OCI-LY7 (cell line): Measurements from ENCODE around the gene CLRN3. TPM values are rescaled to one million over a fixed set of nuclear protein-coding genes. Genes with fewer than 3 reads are reported as not detected.

Experiments
- BruUV-seq: library from RNA; stranded (reverse); fragments of 400-500 nt; replicated peaks from 2 replicates; lab custom pipeline; 2021; lab: Mats Ljungman, UMichigan
- CTCF ChIA-PET: fragments of 300-600 bp; sonication (Branson Sonifier 250); formaldehyde crosslinking; loops from one replicate; lab custom pipeline; 2022; ENCODE audit warnings: antibody characterized with exemption; ENCODE audit not compliant: unreplicated experiment; lab: Charles Lee
- POLR2A ChIA-PET: fragments of 300-600 bp; sonication (Branson Sonifier 250); formaldehyde crosslinking; loops from one replicate; lab custom pipeline; 2022; ENCODE audit warnings: antibody characterized with exemption; lab: Charles Lee
- DNase-seq: peaks from one replicate; pipeline ENCODE4 v3.0.0-alpha.2; 2015; ENCODE audit warnings: low spot score
- H2AFZ ChIP-seq: fragments of 200-600 bp; sonication (generic), shearing (Covaris generic); 2 replicates; pipeline ENCODE4 v1.6.1; 2014; ENCODE audit warnings: mild to moderate bottlenecking, antibody characterized with exemption, low read length, moderate library complexity
- H3K27ac ChIP-seq: fragments of 200-600 bp; sonication (generic); 2 replicates; pipeline ENCODE4 v1.5.1; 2014; ENCODE audit warnings: mixed run types, low read depth, mild to moderate bottlenecking, moderate library complexity, low read length, inconsistent platforms; ENCODE audit not compliant: poor library complexity, severe bottlenecking
- H3K36me3 ChIP-seq: fragments of 200-600 bp; sonication (generic); 2 replicates; pipeline ENCODE4 v1.6.1; 2014; ENCODE audit warnings: mild to moderate bottlenecking, antibody characterized with exemption, low read length, moderate library complexity, mixed read lengths; ENCODE audit not compliant: insufficient read depth
- H3K4me1 ChIP-seq: fragments of 200-600 bp; sonication (generic); 2 replicates; pipeline ENCODE4 v1.5.1; 2014; ENCODE audit warnings: mild to moderate bottlenecking, low read length; ENCODE audit not compliant: insufficient read depth, poor library complexity, severe bottlenecking
- H3K4me2 ChIP-seq: fragments of 200-600 bp; sonication (generic); 2 replicates; pipeline ENCODE4 v1.6.1; 2014; ENCODE audit warnings: mild to moderate bottlenecking, low read length
- H3K4me3 ChIP-seq: fragments of 200-600 bp; sonication (generic); 2 replicates; pipeline ENCODE4 v1.5.1; 2014; ENCODE audit warnings: mild to moderate bottlenecking, low read depth, low read length; ENCODE audit not compliant: poor library complexity, severe bottlenecking
- H3K79me2 ChIP-seq: fragments of 200-600 bp; sonication (generic); 2 replicates; pipeline ENCODE4 v1.6.1; 2016; ENCODE audit warnings: low read depth, mild to moderate bottlenecking, low read length, moderate library complexity, mixed read lengths; ENCODE audit not compliant: insufficient read depth
- H3K9me2 ChIP-seq: fragments of 200-600 bp; sonication (generic); 2 replicates; pipeline ENCODE4 v1.6.1; 2016; ENCODE audit warnings: mild to moderate bottlenecking, low read length, mixed read lengths; ENCODE audit not compliant: insufficient read depth
- H3K9me3 ChIP-seq: fragments of 200-600 bp; sonication (generic); 2 replicates; pipeline ENCODE4 v1.6.1; 2014; ENCODE audit warnings: mild to moderate bottlenecking, mixed run types, low read length, mixed read lengths
- H4K20me1 ChIP-seq: fragments of 200-600 bp; sonication (generic); 2 replicates; pipeline ENCODE4 v1.6.1; 2014; ENCODE audit warnings: mild to moderate bottlenecking, antibody characterized with exemption, low read length, moderate library complexity, mixed read lengths; ENCODE audit not compliant: insufficient read depth
- EZH2phosphoT487 ChIP-seq: fragments of 200-600 bp; sonication (generic); IDR thresholded peaks from 2 replicates; pipeline ENCODE4 v1.6.1; 2018; ENCODE audit warnings: low read depth, borderline replicate concordance, mild to moderate bottlenecking, mixed run types, antibody characterized with exemption, low read length, moderate library complexity, mixed read lengths
- intact Hi-C: fragments of 100-400 bp; cut with micrococcal nuclease; formaldehyde crosslinking; loops from one replicate; pipeline ENCODE4 v1.10.0; 2022; ENCODE audit not compliant: unreplicated experiment
- total RNA-seq, 2 experiments: library from RNA; depleted of rRNA in 1 of 2; stranded (reverse); fragments of >200 nt in 1 of 2; shearing (Covaris generic) in 1 of 2; gene quantifications; 2 replicates each; pipeline ENCODE4 v1.2.3, GENCODE V29; 2014 to 2022
- TF ChIP-seq, protein P1 (sequence below): fragments of 200-600 bp; sonication (generic); conservative IDR thresholded peaks from 2 replicates; pipeline ENCODE4 v1.5.1; 2014; ENCODE audit warnings: mild to moderate bottlenecking, antibody characterized with exemption, low read length, moderate library complexity, mixed read lengths

Gene CLRN3
- total RNA-seq, 2 experiments from 2014 or later: not detected

DNA sequence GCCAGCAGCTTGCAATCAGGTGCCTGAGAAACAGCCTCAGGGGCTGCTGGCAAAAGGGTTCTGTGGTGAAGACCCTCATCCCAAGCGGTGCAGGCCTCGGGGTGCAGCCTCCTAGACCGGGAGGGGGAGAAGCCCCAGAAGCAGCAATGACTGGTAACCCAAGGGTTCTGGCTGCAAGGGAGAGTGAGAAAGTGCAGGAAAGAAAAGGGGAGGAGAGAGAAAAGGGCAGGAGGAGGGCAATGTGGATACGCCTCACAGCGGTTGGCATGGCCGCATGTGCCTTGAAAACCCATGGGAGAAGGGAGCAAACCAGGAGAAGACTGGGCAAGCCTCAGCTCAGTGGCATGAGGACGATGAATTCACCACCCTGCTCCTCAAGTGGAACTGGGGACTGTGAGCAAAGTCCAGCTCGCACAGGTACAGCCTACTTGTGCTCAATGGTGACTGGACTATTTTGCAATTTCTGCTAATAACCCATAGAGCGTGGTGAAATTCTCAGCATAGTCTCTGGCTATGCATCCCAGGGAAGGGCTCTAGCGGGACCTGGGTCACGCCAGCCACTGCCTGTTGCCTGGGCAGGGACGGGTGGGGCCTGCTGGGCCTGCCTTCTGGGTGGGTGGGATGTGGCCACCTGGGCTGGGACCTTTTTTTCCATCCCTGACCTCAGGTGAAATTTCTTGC is 6.2 kb downstream of the CLRN3 start:
- Histone ChIP-seq H3K9me2 (no peaks in the 10 kb centered on the region), H3K27ac (no peak overlapping the region), H3K36me3 (no peaks in the 10 kb centered on the region), H3K79me2 (no peaks in the 10 kb centered on the region), H3K4me2 (no peak overlapping the region), H3K4me3 (no peak overlapping the region), H3K9me3 (no peaks in the 10 kb centered on the region), H2AFZ (no peak overlapping the region), H4K20me1 (no peaks in the 10 kb centered on the region), H3K4me1 (no peaks in the 10 kb centered on the region)
- POLR2A ChIA-PET: no interaction called here
- no peak for DNase-seq
- CTCF ChIA-PET: no interaction called here
- no peak for TF ChIP-seq EZH2phosphoT487
- TF ChIP-seq, protein P1, sequence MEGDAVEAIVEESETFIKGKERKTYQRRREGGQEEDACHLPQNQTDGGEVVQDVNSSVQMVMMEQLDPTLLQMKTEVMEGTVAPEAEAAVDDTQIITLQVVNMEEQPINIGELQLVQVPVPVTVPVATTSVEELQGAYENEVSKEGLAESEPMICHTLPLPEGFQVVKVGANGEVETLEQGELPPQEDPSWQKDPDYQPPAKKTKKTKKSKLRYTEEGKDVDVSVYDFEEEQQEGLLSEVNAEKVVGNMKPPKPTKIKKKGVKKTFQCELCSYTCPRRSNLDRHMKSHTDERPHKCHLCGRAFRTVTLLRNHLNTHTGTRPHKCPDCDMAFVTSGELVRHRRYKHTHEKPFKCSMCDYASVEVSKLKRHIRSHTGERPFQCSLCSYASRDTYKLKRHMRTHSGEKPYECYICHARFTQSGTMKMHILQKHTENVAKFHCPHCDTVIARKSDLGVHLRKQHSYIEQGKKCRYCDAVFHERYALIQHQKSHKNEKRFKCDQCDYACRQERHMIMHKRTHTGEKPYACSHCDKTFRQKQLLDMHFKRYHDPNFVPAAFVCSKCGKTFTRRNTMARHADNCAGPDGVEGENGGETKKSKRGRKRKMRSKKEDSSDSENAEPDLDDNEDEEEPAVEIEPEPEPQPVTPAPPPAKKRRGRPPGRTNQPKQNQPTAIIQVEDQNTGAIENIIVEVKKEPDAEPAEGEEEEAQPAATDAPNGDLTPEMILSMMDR: no peak
- intact Hi-C loops: no loop called here
- no TSS peak for BruUV-seq

GRCh38 chr10:127884501-127884900 is 8.2 kb downstream of the CLRN3 start:
- Histone ChIP-seq H3K9me3 (no peaks in the 10 kb centered on the region), H3K9me2 (no peaks in the 10 kb centered on the region), H3K4me3 (no peak overlapping the region), H2AFZ (no peak overlapping the region), H3K36me3 (no peaks in the 10 kb centered on the region), H3K27ac (no peak overlapping the region), H3K79me2 (no peaks in the 10 kb centered on the region), H3K4me1 (peaks cover 9% of the 10 kb centered on the region), H3K4me2 (no peak overlapping the region), H4K20me1 (no peaks in the 10 kb centered on the region)
- no peak for TF ChIP-seq EZH2phosphoT487
- TF ChIP-seq, protein P1: no peak
- DNase-seq: no peak
- intact Hi-C loops: no loop called here
- ChIA-PET CTCF (no interaction called here), POLR2A (no interaction called here)
- no TSS peak for BruUV-seq

GRCh38 chr10:127883516-127883915 is 9.2 kb downstream of the CLRN3 start:
- intact Hi-C loops: no loop called here
- H3K4me2 ChIP-seq: no peak overlapping the region
- H3K79me2 ChIP-seq: no peaks in the 10 kb centered on the region
- no peak overlapping the region for H3K27ac ChIP-seq
- no peaks in the 10 kb centered on the region for H3K9me2 ChIP-seq
- H2AFZ ChIP-seq: no peak overlapping the region
- no peak for DNase-seq
- H4K20me1 ChIP-seq: no peaks in the 10 kb centered on the region
- H3K4me3 ChIP-seq: no peak overlapping the region
- peaks cover 9% of the 10 kb centered on the region for H3K4me1 ChIP-seq
- POLR2A ChIA-PET: no interaction called here
- no peaks in the 10 kb centered on the region for H3K9me3 ChIP-seq
- TF ChIP-seq EZH2phosphoT487: no peak
- TF ChIP-seq, protein P1: no peak
- no TSS peak for BruUV-seq
- CTCF ChIA-PET: no interaction called here
- H3K36me3 ChIP-seq: no peaks in the 10 kb centered on the region
